Measurements from ENCODE around the gene TXNDC16. TPM values are rescaled to one million over a fixed set of nuclear protein-coding genes. Genes with fewer than 3 reads are reported as not detected.

Gene TXNDC16
- total RNA-seq, 1 donor from 2014 or later = 1.7 TPM

GRCh38 chr14:52461721-52462120 is 90.6 kb downstream of the TXNDC16 start:
- H3K4me1 Mint-ChIP-seq (ENCODE audit: low read depth, unreplicated experiment) = peaks cover 22% of the 10 kb centered on the region
- H3K27me3 Mint-ChIP-seq (ENCODE audit: low read depth, unreplicated experiment) = no peaks in the 10 kb centered on the region
- Histone ChIP-seq H3K27ac (ENCODE audit: low read depth, low read length) (no peak overlapping the region), H3K4me3 (ENCODE audit: insufficient read depth, low read depth, low read length) (no peak overlapping the region), H3K9me3 (ENCODE audit: insufficient read depth, low read depth, low read length) (no peaks in the 10 kb centered on the region), H3K27me3 (ENCODE audit: insufficient read depth, low read length) (no peaks in the 10 kb centered on the region), H2AFZ (ENCODE audit: low read depth, low read length) (no peak overlapping the region), H4K20me1 (ENCODE audit: insufficient read depth, low read length) (no peaks in the 10 kb centered on the region), H3K9ac (ENCODE audit: low read length) (no peak overlapping the region), H3K36me3 (ENCODE audit: insufficient read depth, low read length) (no peaks in the 10 kb centered on the region), H3K4me1 (ENCODE audit: insufficient read depth, low read length) (peaks cover 10% of the 10 kb centered on the region), H3K79me2 (ENCODE audit: insufficient read depth, low read length) (no peaks in the 10 kb centered on the region), H3K4me2 (ENCODE audit: low read length) (no peak overlapping the region)
- H3K36me3 Mint-ChIP-seq (ENCODE audit: low read depth, unreplicated experiment) = no peaks in the 10 kb centered on the region
- H3K27ac Mint-ChIP-seq (ENCODE audit: unreplicated experiment) = no peak overlapping the region
- no peak for FAIRE-seq
- no peak for DNase-seq (ENCODE audit: low read depth)
- TF ChIP-seq CTCF (IDR thresholded peaks at IDR 0.05; ENCODE audit: insufficient read depth, low read depth, low read length) = no peak
- TF ChIP-seq EZH2 (IDR thresholded peaks at IDR 0.05; ENCODE audit: insufficient read depth, low read length) = no peak
- peaks cover 1% of the 10 kb centered on the region for H3K9me3 Mint-ChIP-seq (ENCODE audit: unreplicated experiment)
- H3K4me3 Mint-ChIP-seq (ENCODE audit: unreplicated experiment) = no peak overlapping the region

- Mint-ChIP-seq H3K9me3 (ENCODE audit: unreplicated experiment) (peaks cover 1% of the 10 kb centered on the region), H3K27me3 (ENCODE audit: low read depth, unreplicated experiment) (no peaks in the 10 kb centered on the region), H3K36me3 (ENCODE audit: low read depth, unreplicated experiment) (no peaks in the 10 kb centered on the region), H3K4me3 (ENCODE audit: unreplicated experiment) (no peak overlapping the region), H3K4me1 (ENCODE audit: low read depth, unreplicated experiment) (peaks cover 35% of the 10 kb centered on the region), H3K27ac (ENCODE audit: unreplicated experiment) (peak overlapping the region; percentile 99)
- DNase-seq (ENCODE audit: low read depth) (peak; percentile 21), FAIRE-seq (no peak)
- Histone ChIP-seq H3K9ac (ENCODE audit: low read length) (peak overlapping the region; percentile 64), H3K4me2 (ENCODE audit: low read length) (peak overlapping the region; percentile 79), H3K79me2 (ENCODE audit: insufficient read depth, low read length) (no peaks in the 10 kb centered on the region), H3K27me3 (ENCODE audit: insufficient read depth, low read length) (no peaks in the 10 kb centered on the region), H4K20me1 (ENCODE audit: insufficient read depth, low read length) (no peaks in the 10 kb centered on the region), H2AFZ (ENCODE audit: low read depth, low read length) (no peak overlapping the region), H3K36me3 (ENCODE audit: insufficient read depth, low read length) (no peaks in the 10 kb centered on the region), H3K9me3 (ENCODE audit: insufficient read depth, low read depth, low read length) (no peaks in the 10 kb centered on the region), H3K4me1 (ENCODE audit: insufficient read depth, low read length) (peaks cover 27% of the 10 kb centered on the region), H3K4me3 (ENCODE audit: insufficient read depth, low read depth, low read length) (no peak overlapping the region), H3K27ac (ENCODE audit: low read depth, low read length) (peak overlapping the region; percentile 80)
- TF ChIP-seq CTCF (IDR thresholded peaks at IDR 0.05; ENCODE audit: insufficient read depth, low read depth, low read length) (no peak), EZH2 (IDR thresholded peaks at IDR 0.05; ENCODE audit: insufficient read depth, low read length) (no peak)
Observed at GRCh38 chr14:52458721-52459085, 93.6 kb downstream of the TXNDC16 start.

GRCh38 chr14:52457411-52457810 is 94.9 kb downstream of the TXNDC16 start:
- Mint-ChIP-seq H3K27ac (ENCODE audit: unreplicated experiment) (peak overlapping the region; percentile 99), H3K27me3 (ENCODE audit: low read depth, unreplicated experiment) (no peaks in the 10 kb centered on the region), H3K4me1 (ENCODE audit: low read depth, unreplicated experiment) (peaks cover 35% of the 10 kb centered on the region), H3K9me3 (ENCODE audit: unreplicated experiment) (peaks cover 1% of the 10 kb centered on the region), H3K36me3 (ENCODE audit: low read depth, unreplicated experiment) (no peaks in the 10 kb centered on the region), H3K4me3 (ENCODE audit: unreplicated experiment) (no peak overlapping the region)
- no peak for TF ChIP-seq EZH2 (IDR thresholded peaks at IDR 0.05; ENCODE audit: insufficient read depth, low read length)
- TF ChIP-seq CTCF (IDR thresholded peaks at IDR 0.05; ENCODE audit: insufficient read depth, low read depth, low read length) = no peak
- no peaks in the 10 kb centered on the region for H3K79me2 ChIP-seq (ENCODE audit: insufficient read depth, low read length)
- peaks cover 27% of the 10 kb centered on the region for H3K4me1 ChIP-seq (ENCODE audit: insufficient read depth, low read length)
- peak overlapping the region; percentile 79 for H3K4me2 ChIP-seq (ENCODE audit: low read length)
- H3K27ac ChIP-seq (ENCODE audit: low read depth, low read length) = peak overlapping the region; percentile 80
- H3K36me3 ChIP-seq (ENCODE audit: insufficient read depth, low read length) = no peaks in the 10 kb centered on the region
- H3K9me3 ChIP-seq (ENCODE audit: insufficient read depth, low read depth, low read length) = no peaks in the 10 kb centered on the region
- no peak overlapping the region for H2AFZ ChIP-seq (ENCODE audit: low read depth, low read length)
- H3K4me3 ChIP-seq (ENCODE audit: insufficient read depth, low read depth, low read length) = no peak overlapping the region
- DNase-seq (ENCODE audit: low read depth) (no peak), FAIRE-seq (peak; percentile 34)
- peak overlapping the region; percentile 3 for H3K9ac ChIP-seq (ENCODE audit: low read length)
- H3K27me3 ChIP-seq (ENCODE audit: insufficient read depth, low read length) = no peaks in the 10 kb centered on the region
- H4K20me1 ChIP-seq (ENCODE audit: insufficient read depth, low read length) = no peaks in the 10 kb centered on the region

All from astrocyte (in vitro differentiated cells and primary cell).